Stomach (tissue), 4 donors: Measurements from ENCODE around the gene C7orf57.

Experiments
- POLR2AphosphoS5 ChIP-seq, 3 donors: sonication (generic); formaldehyde crosslinking; IDR thresholded peaks; one replicate each; pipeline ENCODE4 v1.6.1; 2016; ENCODE audit warnings: antibody characterized with exemption in 3 of 3
- TF ChIP-seq, protein P1 (sequence below), 7 experiments: fragments of 450-650 bp in 4 of 7; fragments of 200-600 bp in 3 of 7; sonication (generic) in 3 of 7; IDR thresholded peaks; one replicate each; pipeline ENCODE4 v1.5.1; 2016 to 2019; ENCODE audit warnings: antibody characterized with exemption in 7 of 7, control low read depth in 2 of 7, mild to moderate bottlenecking in 1 of 7

DNA sequence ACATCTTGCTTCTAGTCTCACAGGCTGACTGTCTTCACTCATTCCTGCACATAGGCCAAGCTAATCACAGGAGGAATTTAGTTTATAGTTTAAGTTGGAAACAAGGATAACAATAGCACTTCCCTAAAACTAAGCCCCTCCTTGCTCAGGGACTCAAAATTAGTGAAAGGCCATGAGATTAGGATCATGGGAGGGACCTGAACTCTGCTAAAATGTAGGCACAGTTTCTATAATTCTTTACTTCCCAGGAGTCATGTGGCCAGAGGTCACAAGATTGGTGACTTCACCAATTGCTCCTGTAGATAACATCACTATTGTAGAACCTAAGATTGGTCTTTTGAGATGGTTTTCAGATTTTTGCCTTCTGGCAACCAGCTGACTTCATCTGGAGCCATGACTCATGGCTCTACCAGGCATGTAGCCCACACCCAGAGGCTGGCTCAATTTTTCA, 38.9 kb downstream of the C7orf57 start:
- TF ChIP-seq, protein P1, sequence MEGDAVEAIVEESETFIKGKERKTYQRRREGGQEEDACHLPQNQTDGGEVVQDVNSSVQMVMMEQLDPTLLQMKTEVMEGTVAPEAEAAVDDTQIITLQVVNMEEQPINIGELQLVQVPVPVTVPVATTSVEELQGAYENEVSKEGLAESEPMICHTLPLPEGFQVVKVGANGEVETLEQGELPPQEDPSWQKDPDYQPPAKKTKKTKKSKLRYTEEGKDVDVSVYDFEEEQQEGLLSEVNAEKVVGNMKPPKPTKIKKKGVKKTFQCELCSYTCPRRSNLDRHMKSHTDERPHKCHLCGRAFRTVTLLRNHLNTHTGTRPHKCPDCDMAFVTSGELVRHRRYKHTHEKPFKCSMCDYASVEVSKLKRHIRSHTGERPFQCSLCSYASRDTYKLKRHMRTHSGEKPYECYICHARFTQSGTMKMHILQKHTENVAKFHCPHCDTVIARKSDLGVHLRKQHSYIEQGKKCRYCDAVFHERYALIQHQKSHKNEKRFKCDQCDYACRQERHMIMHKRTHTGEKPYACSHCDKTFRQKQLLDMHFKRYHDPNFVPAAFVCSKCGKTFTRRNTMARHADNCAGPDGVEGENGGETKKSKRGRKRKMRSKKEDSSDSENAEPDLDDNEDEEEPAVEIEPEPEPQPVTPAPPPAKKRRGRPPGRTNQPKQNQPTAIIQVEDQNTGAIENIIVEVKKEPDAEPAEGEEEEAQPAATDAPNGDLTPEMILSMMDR (IDR thresholded peaks at IDR 0.05): no peak
- TF ChIP-seq POLR2AphosphoS5 (IDR thresholded peaks at IDR 0.05): no peak
